SK-N-MC (cell line): ENCODE results near the gene VHLL.

Experiments used
- EZH2 ChIP-seq: fragments of 200-600 bp; sonication (generic); IDR thresholded peaks from one replicate; pipeline ENCODE4 v1.6.1; 2017; ENCODE audit warnings: antibody characterized with exemption
- FOXP2 ChIP-seq: optimal IDR thresholded peaks from 2 replicates; pipeline ENCODE3; 2011; ENCODE audit warnings: mild to moderate bottlenecking, moderate library complexity; ENCODE audit not compliant: insufficient read depth; ENCODE audit errors: extremely low read length, control extremely low read depth

DNA sequence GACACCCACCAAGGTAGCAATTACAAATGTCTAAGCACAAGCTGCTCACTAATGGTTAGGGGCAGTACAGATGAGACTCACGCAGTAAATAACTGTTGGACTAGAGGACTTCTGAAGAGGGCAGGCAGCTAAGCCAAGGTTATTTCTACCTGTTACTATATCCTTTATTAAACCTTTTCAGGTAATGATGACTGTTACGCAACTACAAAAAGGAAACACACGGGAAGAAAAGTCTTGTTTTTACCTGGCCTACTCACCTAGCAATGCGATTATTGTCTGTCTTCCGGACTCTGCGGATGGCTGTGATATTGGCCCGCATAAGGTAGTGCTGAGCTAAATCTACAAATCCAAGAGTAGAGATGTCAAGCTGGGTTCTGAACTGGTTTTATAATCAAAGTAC lies 17.8 kb upstream of the VHLL start:
- no peak for TF ChIP-seq EZH2
- no peak for TF ChIP-seq FOXP2
